Measurements from ENCODE around the gene IFT52.
"Not testable (repeated sequence)": the region's sequence is repeated elsewhere in the genome, so short reads cannot be mapped to it uniquely, and the experiment has no call there.

Gene IFT52

DNA sequence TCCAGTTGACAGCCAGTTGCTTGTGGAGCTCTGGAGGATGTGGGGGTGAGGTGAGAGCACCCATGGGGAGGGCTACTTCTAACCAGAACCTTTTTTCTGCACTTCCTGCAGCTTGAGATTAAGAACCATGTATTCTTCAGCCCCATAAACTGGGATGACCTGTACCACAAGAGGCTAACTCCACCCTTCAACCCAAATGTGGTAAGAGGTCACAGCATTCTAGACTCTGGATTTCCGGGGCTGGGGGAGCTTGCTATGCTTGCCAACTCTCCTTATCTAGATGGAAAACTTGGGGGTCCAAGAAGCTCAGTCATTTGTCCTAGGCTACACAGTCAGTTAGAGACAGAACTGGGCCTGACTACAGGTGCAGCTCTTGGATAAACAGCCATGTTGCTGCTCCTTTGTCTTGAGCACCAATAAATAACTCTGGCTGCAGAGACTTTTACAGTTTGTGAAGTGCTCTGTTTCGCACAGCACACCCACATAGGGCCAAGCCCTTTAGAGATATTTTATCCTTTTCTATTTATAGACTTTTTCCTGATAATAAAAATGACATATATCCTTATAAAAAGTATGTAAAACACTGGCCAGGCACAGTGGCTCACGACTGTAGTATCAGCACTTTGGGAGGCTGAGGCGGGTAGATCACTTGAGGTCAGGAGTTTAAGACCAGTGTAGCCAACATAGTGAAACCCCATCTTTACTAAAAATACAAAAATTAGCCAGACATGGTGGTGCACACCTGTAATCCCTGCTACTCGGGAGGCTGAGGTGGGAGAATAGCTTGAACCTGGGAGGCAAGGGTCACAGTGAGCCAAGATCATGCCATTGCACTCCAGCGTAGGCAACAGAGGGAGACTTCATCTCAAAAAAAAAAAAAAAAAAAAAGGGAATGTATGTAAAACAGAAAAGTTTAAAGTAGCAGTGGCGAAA is 10.6 kb upstream of the IFT52 start:
- no peak for DNase-seq (ENCODE audit: low spot score)

DNA sequence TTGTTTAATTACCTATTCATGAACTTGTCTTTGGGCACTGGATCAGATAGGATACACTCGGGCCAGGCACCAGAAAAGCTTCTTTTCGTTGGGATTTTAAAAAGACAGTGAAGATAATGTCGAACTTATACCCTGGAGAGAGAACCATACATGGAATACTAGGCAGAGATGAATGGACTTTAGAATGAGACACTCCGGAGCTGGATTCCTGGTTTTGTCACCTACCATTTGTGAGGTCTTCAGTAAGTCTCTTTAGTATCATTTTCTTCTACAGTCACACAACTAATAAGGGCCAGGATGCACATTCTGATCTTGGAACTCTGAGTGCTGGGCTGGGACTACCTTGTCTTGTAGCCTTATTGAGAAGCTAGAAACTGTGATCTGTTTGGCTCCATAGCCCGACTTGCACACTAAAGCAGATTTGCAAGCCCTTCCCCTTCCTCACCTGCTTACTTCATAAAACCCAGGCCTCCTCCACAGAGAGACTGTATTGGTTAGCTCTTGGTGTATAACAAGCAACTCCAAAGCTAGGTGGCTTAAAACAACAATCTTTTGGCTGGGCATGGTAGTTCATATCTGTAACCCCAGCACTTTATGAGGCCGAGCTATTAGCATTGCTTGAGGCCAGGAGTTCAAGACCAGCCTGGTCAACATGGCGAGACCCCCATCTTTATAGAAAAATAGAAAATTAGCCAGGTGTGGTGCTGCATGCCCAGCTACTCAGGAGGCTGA is 7.4 kb upstream of the IFT52 start:
- TF ChIP-seq, protein P1, sequence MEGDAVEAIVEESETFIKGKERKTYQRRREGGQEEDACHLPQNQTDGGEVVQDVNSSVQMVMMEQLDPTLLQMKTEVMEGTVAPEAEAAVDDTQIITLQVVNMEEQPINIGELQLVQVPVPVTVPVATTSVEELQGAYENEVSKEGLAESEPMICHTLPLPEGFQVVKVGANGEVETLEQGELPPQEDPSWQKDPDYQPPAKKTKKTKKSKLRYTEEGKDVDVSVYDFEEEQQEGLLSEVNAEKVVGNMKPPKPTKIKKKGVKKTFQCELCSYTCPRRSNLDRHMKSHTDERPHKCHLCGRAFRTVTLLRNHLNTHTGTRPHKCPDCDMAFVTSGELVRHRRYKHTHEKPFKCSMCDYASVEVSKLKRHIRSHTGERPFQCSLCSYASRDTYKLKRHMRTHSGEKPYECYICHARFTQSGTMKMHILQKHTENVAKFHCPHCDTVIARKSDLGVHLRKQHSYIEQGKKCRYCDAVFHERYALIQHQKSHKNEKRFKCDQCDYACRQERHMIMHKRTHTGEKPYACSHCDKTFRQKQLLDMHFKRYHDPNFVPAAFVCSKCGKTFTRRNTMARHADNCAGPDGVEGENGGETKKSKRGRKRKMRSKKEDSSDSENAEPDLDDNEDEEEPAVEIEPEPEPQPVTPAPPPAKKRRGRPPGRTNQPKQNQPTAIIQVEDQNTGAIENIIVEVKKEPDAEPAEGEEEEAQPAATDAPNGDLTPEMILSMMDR (IDR thresholded peaks at IDR 0.05; ENCODE audit: extremely low read depth, missing control alignments), result no peak
- DNase-seq (ENCODE audit: low spot score), result no peak

More for the DNA sequence above, 10.6 kb upstream of the IFT52 start:
- TF ChIP-seq, protein P1 (IDR thresholded peaks at IDR 0.05; ENCODE audit: extremely low read depth, missing control alignments), result no peak

DNA sequence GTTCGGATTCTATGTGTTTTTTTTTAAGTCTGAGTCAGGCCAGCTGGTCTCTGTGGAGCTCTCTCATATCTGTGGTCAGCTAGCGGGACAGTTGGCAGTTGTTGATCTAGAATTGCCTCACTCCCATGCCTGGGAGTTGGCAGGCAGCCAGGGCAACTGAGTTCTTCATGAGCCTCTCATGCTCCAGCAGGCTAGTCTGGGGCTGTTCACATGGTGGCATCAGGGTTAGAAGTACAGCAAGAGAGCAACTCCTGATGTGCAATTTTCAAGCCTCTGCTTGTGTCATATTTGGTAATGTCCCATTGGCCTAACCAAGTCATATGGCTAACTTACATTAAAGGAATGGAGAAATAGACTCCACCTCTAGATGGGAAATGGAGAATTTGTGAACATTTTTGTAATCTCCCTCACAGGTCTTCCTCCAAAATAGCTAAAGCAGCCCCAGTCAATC is 6.7 kb upstream of the IFT52 start:
- TF ChIP-seq, protein P1 (IDR thresholded peaks at IDR 0.05; ENCODE audit: extremely low read depth, missing control alignments), result no peak
- DNase-seq (ENCODE audit: low spot score), result no peak

DNA sequence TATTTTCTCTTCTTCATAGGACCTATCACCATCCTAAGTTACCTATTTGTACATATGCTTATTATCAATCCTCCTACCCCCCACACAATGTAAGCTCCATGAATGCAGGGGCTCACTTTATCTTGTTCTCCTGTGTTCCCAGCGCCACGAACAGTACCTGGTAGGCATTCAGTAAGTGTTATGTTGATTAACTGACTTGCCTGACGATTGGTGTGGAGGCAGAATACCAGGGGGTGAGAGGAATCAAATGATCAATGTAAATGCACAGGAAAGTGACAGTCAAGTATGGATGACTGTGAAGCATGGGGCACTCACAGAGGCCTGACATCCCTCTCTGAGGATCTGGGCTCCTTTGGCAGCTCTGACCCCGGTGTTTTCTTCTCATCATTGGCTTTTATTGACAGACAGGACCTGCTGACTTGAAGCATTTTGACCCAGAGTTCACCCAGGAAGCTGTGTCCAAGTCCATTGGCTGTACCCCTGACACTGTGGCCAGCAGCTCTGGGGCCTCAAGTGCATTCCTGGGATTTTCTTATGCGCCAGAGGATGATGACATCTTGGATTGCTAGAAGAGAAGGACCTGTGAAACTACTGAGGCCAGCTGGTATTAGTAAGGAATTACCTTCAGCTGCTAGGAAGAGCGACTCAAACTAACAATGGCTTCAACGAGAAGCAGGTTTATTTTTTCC is 6.1 kb upstream of the IFT52 start:
- TF ChIP-seq, protein P1 (IDR thresholded peaks at IDR 0.05; ENCODE audit: extremely low read depth, missing control alignments), result no peak
- no peak for DNase-seq (ENCODE audit: low spot score)

DNA sequence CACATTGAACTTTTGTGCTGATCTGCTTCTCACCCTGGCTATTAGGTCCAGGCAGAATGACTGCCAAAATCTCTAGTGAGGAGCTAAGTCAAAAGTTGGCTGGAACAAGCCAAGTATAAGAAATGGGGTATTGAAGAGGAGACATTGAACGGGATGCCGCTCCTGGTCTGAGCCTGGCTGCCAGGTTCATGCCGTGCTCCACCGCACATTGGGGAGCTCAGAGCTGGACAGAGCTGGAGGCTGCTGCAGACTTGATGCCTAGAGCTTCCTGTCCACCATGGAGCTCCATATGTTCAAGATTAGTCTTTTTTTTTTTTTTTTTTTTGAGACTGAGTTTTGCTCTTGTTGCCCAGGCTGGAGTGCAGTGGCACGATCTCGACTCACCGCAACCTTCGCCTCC is 4.1 kb upstream of the IFT52 start:
- no peak for DNase-seq (ENCODE audit: low spot score)
- TF ChIP-seq, protein P1 (IDR thresholded peaks at IDR 0.05; ENCODE audit: extremely low read depth, missing control alignments), result no peak

DNA sequence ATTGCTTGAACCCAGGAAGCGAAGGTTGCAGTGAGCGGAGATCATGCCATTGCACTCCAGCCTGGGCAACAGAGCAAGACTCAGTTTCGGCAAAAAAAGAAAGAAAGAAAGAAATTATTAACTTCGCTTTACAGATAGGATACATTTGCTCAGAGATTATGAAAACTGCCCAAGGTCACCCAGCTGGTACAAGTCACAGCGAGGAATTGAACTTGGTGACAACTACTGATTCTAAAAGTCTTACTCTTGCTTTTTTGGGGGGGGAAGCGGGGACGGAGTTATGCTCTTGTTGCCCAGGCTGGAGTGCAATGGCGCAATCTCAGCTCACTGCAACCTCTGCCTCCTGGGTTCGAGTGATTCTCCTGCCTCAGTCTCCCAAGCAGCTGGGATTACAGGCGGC is 2.2 kb upstream of the IFT52 start:
- not testable (repeated sequence) for DNase-seq (ENCODE audit: low spot score)

DNA sequence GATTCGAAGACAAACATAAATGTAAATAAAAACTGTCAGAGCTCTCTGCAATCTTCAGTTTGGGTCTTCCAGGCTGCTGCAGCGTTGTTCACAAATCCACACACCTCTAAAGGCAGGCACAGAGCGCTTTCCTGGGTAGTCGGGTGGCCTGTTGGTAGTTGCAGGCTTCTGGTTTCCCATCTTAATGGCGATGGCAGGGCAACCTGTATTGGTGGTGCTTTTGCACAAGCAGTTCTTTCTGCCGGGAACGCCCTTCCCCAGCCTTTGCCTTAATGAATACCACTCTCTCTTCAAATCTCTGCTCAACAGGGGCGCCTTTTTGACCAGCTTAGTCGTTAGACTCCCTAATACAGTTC is 723 bp upstream of the IFT52 start:
- TF ChIP-seq, protein P1 (IDR thresholded peaks at IDR 0.05; ENCODE audit: extremely low read depth, missing control alignments), result no peak
- peak; percentile 38 for DNase-seq (ENCODE audit: low spot score)

DNA sequence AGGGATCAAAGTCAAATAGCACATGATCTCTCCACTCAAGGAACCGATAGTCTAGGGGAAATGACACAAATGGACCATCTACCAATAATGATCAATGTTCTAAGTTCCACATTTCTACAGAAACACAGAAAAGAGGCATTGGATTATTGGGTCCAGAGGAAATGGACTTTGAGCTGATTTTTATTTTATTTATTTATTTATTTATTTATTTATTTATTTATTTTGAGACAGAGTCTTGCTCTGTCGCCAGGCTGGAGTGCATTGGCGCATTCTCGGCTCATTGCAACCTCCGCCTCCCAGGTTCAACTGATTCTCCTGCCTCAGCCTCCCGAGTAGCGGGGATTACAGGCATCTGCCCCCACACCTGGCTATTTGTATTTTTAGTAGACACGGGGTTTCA is 11.2 kb downstream of the IFT52 start:
- DNase-seq (ENCODE audit: low spot score), result not testable (repeated sequence)

Data from GM20000 (cell line).